Liver (tissue), 9 donors: ENCODE data around the gene ATG2A. TPM values are rescaled to one million over a fixed set of nuclear protein-coding genes. Genes with fewer than 3 reads are reported as not detected.

Experiments used
- DNase-seq: peaks from one replicate; pipeline ENCODE4 v3.0.0-alpha.2; 2017; ENCODE audit warnings: low spot score
- H3K27ac ChIP-seq, 2 donors: one replicate each; pipeline ENCODE4 v1.7.0; 2013; ENCODE audit warnings: inconsistent platforms in 2 of 2, low read length in 2 of 2, control low read depth in 1 of 2, low read depth in 1 of 2, mild to moderate bottlenecking in 1 of 2
- H3K27me3 ChIP-seq, 4 donors: one replicate each; pipeline versions ENCODE4 v1.6.1 to v1.7.0; 2013; ENCODE audit warnings: low read length in 3 of 4, inconsistent platforms in 1 of 4, mild to moderate bottlenecking in 1 of 4, moderate library complexity in 1 of 4; ENCODE audit not compliant: control insufficient read depth in 4 of 4, insufficient read depth in 4 of 4
- H3K36me3 ChIP-seq, 4 donors: one replicate each; pipeline versions ENCODE4 v1.6.1 to v1.7.0; 2013; ENCODE audit warnings: low read length in 3 of 4, mild to moderate bottlenecking in 3 of 4, low read depth in 1 of 4, moderate library complexity in 1 of 4; ENCODE audit not compliant: control insufficient read depth in 4 of 4, insufficient read depth in 3 of 4
- H3K4me1 ChIP-seq, 4 donors: one replicate each; pipeline versions ENCODE4 v1.6.1 to v1.7.0; 2013; ENCODE audit warnings: low read length in 3 of 4, mild to moderate bottlenecking in 3 of 4, moderate library complexity in 1 of 4; ENCODE audit not compliant: control insufficient read depth in 4 of 4, insufficient read depth in 4 of 4
- H3K4me3 ChIP-seq, 3 donors: one replicate each; pipeline versions ENCODE4 v1.6.1 to v1.7.0; 2013; ENCODE audit warnings: low read length in 3 of 3, control low read depth in 1 of 3, low read depth in 1 of 3, mild to moderate bottlenecking in 1 of 3
- H3K9ac ChIP-seq, 2 donors: one replicate each; pipeline ENCODE4 v1.7.0; 2013; ENCODE audit warnings: low read length in 2 of 2, mild to moderate bottlenecking in 2 of 2, moderate library complexity in 2 of 2, control low read depth in 1 of 2, low read depth in 1 of 2
- H3K9me3 ChIP-seq, 4 donors: one replicate each; pipeline versions ENCODE4 v1.6.1 to v1.7.0; 2013; ENCODE audit warnings: low read length in 3 of 4; ENCODE audit not compliant: control insufficient read depth in 4 of 4
- EGR1 ChIP-seq, 2 donors: IDR thresholded peaks; 2 replicates each; pipeline ENCODE4 v1.6.1; 2016 to 2018; ENCODE audit warnings: antibody characterized with exemption in 2 of 2, low read depth in 2 of 2
- FOXA1 ChIP-seq: IDR thresholded peaks from 2 replicates; pipeline ENCODE4 v1.6.1; 2016; ENCODE audit warnings: antibody characterized with exemption
- FOXA2 ChIP-seq: IDR thresholded peaks from 2 replicates; pipeline ENCODE4 v1.6.1; 2016; ENCODE audit warnings: antibody characterized with exemption
- GABPA ChIP-seq, 2 donors: IDR thresholded peaks in 1 of 2; conservative IDR thresholded peaks in 1 of 2; 2 replicates each; pipeline ENCODE4 v1.6.1; 2016; ENCODE audit warnings: antibody characterized with exemption in 2 of 2, mild to moderate bottlenecking in 1 of 2, moderate library complexity in 1 of 2
- HNF4A ChIP-seq, 2 donors: conservative IDR thresholded peaks; 2 replicates each; pipeline ENCODE4 v1.6.1; 2016; ENCODE audit warnings: antibody characterized with exemption in 2 of 2, mild to moderate bottlenecking in 2 of 2
- JUND ChIP-seq, 2 donors: IDR thresholded peaks; 2 replicates each; pipeline ENCODE4 v1.6.1; 2016; ENCODE audit warnings: antibody characterized with exemption in 2 of 2
- MAX ChIP-seq: IDR thresholded peaks from 2 replicates; pipeline ENCODE4 v1.6.1; 2016; ENCODE audit warnings: antibody characterized with exemption
- NR2F2 ChIP-seq: IDR thresholded peaks from 2 replicates; pipeline ENCODE4 v1.6.1; 2016; ENCODE audit warnings: antibody characterized with exemption
- RAD21 ChIP-seq, 2 donors: IDR thresholded peaks; 2 replicates each; pipeline ENCODE4 v1.6.1; 2016; ENCODE audit warnings: antibody characterized with exemption in 2 of 2, mild to moderate bottlenecking in 2 of 2
- REST ChIP-seq: IDR thresholded peaks from 2 replicates; pipeline ENCODE4 v1.6.1; 2016; ENCODE audit warnings: antibody characterized with exemption, mild to moderate bottlenecking
- RXRA ChIP-seq, 2 donors: IDR thresholded peaks; 2 replicates each; pipeline ENCODE4 v1.6.1; 2017 to 2018; ENCODE audit warnings: antibody characterized with exemption in 2 of 2, mild to moderate bottlenecking in 1 of 2
- SP1 ChIP-seq: IDR thresholded peaks from 2 replicates; pipeline ENCODE4 v1.6.1; 2018; ENCODE audit warnings: antibody characterized with exemption, mild to moderate bottlenecking
- TAF1 ChIP-seq: conservative IDR thresholded peaks from 2 replicates; pipeline ENCODE4 v1.6.1; 2016; ENCODE audit warnings: antibody characterized with exemption, mild to moderate bottlenecking
- YY1 ChIP-seq: IDR thresholded peaks from 2 replicates; pipeline ENCODE4 v1.6.1; 2016; ENCODE audit warnings: antibody characterized with exemption, mild to moderate bottlenecking
- WGBS: extraction: QIAGEN DNeasy Blood & Tissue Kit; methylation state at CpG from one replicate; pipeline ENCODE4 v1.1.7; 2013; 5-methylcytosine and 5-hydroxymethylcytosine counted together
- polyA plus RNA-seq, 2 donors: library from polyadenylated mRNA; stranded (reverse) in 1 of 2; unstranded in 1 of 2; fragments of 200-250 nt in 1 of 2; fragments of >200 nt in 1 of 2; fragmentation: Nextera tagmentation in 1 of 2; extraction: Ambion mirVana in 1 of 2; gene quantifications; one replicate each; pipeline versions ENCODE4 v1.2.1 to v1.2.3, GENCODE V29; 2013 to 2015
- total RNA-seq, 2 donors: library from RNA; depleted of rRNA; stranded (reverse); fragments of >200 nt; gene quantifications; one replicate each; pipeline ENCODE4 v1.2.3, GENCODE V29; 2014
- TF ChIP-seq, protein P1 (sequence below): IDR thresholded peaks from 2 replicates; pipeline ENCODE4 v1.6.1; 2016; ENCODE audit warnings: antibody characterized with exemption
- donor health status: healthy.
- donor health status: healthy.
- donor health status: healthy.
- donor health status: healthy.
- donor health status: healthy.

ATG2A gene
- total and polyA plus RNA-seq, 4 donors, result 15.6 to 34.1 (median 23.0) TPM

DNA sequence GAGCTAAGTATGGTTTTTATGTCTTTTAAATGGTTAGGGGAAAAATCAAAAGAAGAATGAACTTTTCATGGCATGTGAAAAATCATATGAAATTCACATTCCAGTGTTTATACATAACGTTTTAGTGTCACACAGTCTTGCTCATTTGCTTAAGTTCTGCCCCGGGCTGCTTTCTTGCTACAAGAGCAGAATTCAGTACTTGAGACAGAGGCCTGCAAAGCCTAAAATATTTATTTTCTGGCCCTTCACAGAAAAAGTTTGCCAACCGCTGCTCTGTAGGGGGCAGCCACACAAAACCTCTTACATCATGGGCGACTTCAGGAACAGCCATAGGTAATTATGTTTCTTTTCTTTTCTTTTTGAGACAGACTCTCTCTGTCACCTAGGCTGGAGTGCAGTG is 1.0 kb upstream of the ATG2A start:
- H3K36me3 ChIP-seq, result peaks cover 8 to 12% (median 10%) of the 10 kb centered on the region in 4 donors
- 18% methylated on average over 4 of the region's 4 CpGs for WGBS
- H3K27me3 ChIP-seq, result no peaks in the 10 kb centered on the region
- peak overlapping the region; percentile 21 to 64 (median 52) for H3K4me3 ChIP-seq
- H3K9ac ChIP-seq, result peak overlapping the region; percentile 66 to 94
- no peak for DNase-seq
- H3K27ac ChIP-seq, result peak overlapping the region; percentile 23 to 67
- TF ChIP-seq YY1 (peak; percentile 29), TAF1 (no peak)
- no peaks in the 10 kb centered on the region for H3K9me3 ChIP-seq
- peaks cover 11 to 24% (median 17%) of the 10 kb centered on the region in 4 donors for H3K4me1 ChIP-seq

GRCh38 chr11:64917663-64917995 is 620 bp upstream of the ATG2A start:
- Histone ChIP-seq H3K27ac (peak overlapping the region; percentile 23 to 67), H3K4me3 (peak overlapping the region; percentile 21 to 64 (median 52)), H3K4me1 (peaks cover 11 to 24% (median 17%) of the 10 kb centered on the region in 4 donors), H3K9ac (peak overlapping the region; percentile 66 to 94), H3K27me3 (no peaks in the 10 kb centered on the region), H3K36me3 (peaks cover 8 to 16% (median 13%) of the 10 kb centered on the region in 4 donors), H3K9me3 (no peaks in the 10 kb centered on the region)
- WGBS, result 7% methylated on average over 6 of the region's 6 CpGs
- no peak for DNase-seq
- TF ChIP-seq YY1 (no peak), NR2F2 (no peak), GABPA (IDR thresholded peaks at IDR 0.05 in 1 of 2, conservative IDR thresholded peaks at IDR 0.05 in 1 of 2) (no peak), HNF4A (conservative IDR thresholded peaks at IDR 0.05) (no peak), RXRA (IDR thresholded peaks at IDR 0.05) (no peak), FOXA2 (no peak), RAD21 (IDR thresholded peaks at IDR 0.05) (no peak), FOXA1 (no peak), TAF1 (no peak), SP1 (no peak), EGR1 (IDR thresholded peaks at IDR 0.05; ENCODE audit: low read depth in 2 of 2) (no peak), MAX (no peak), REST (no peak), JUND (IDR thresholded peaks at IDR 0.05) (no peak)
- TF ChIP-seq, protein P1, sequence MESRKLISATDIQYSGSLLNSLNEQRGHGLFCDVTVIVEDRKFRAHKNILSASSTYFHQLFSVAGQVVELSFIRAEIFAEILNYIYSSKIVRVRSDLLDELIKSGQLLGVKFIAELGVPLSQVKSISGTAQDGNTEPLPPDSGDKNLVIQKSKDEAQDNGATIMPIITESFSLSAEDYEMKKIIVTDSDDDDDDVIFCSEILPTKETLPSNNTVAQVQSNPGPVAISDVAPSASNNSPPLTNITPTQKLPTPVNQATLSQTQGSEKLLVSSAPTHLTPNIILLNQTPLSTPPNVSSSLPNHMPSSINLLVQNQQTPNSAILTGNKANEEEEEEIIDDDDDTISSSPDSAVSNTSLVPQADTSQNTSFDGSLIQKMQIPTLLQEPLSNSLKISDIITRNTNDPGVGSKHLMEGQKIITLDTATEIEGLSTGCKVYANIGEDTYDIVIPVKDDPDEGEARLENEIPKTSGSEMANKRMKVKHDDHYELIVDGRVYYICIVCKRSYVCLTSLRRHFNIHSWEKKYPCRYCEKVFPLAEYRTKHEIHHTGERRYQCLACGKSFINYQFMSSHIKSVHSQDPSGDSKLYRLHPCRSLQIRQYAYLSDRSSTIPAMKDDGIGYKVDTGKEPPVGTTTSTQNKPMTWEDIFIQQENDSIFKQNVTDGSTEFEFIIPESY, result no peak
